Activated B cell treated with CpG ODN at 0.5 μM for 24 hours (primary cell): Measurements from ENCODE around the gene RYR2. TPM values are rescaled to one million over a fixed set of nuclear protein-coding genes. Genes with fewer than 3 reads are reported as not detected.
"Not testable (repeated sequence)": the region's sequence is repeated elsewhere in the genome, so short reads cannot be mapped to it uniquely, and the experiment has no call there.

Source experiments
- ATAC-seq: fragments of 200-7000 bp; cut with Tn5 transposase; one replicate; pipeline ENCODE4 v1.10.0; 2021; ENCODE audit warnings: low read depth, mild to moderate bottlenecking, moderate library complexity
- CTCF ChIA-PET: fragments of 350-600 bp; sonication (Branson Sonifier 250); formaldehyde crosslinking; loops from one replicate; lab custom pipeline; 2021; ENCODE audit warnings: antibody characterized with exemption; lab: Charles Lee
- POLR2A ChIA-PET: fragments of 350-600 bp; sonication (Branson Sonifier 250); formaldehyde crosslinking; loops from one replicate; lab custom pipeline; 2021; ENCODE audit warnings: antibody characterized with exemption; lab: Charles Lee
- DNase-seq: peaks from one replicate; pipeline ENCODE4 v3.0.0; 2022
- H3K27ac Mint-ChIP-seq: one replicate; pipeline ENCODE4 v1.8.0; 2020; ENCODE audit warnings: mixed read lengths
- H3K27me3 Mint-ChIP-seq: one replicate; pipeline ENCODE4 v1.8.0; 2021; ENCODE audit warnings: mixed read lengths
- H3K36me3 Mint-ChIP-seq: one replicate; pipeline ENCODE4 v1.8.0; 2021; ENCODE audit warnings: low read depth, mixed read lengths
- H3K4me1 Mint-ChIP-seq: one replicate; pipeline ENCODE4 v1.8.0; 2021; ENCODE audit warnings: mixed read lengths
- H3K4me3 Mint-ChIP-seq: one replicate; pipeline ENCODE4 v1.8.0; 2020; ENCODE audit warnings: mild to moderate bottlenecking, mixed read lengths
- H3K9me3 Mint-ChIP-seq: one replicate; pipeline ENCODE4 v1.8.0; 2020; ENCODE audit warnings: mixed read lengths
- CTCF ChIP-seq: fragments of 200-600 bp; IDR thresholded peaks from one replicate; pipeline ENCODE4 v1.8.0; 2022; ENCODE audit warnings: antibody characterized with exemption, mild to moderate bottlenecking
- intact Hi-C: fragments of 100-400 bp; cut with micrococcal nuclease; formaldehyde crosslinking; loops from one replicate; pipeline ENCODE4 v1.15.1; 2024
- total RNA-seq: library from RNA; stranded (reverse); gene quantifications from 2 replicates; pipeline ENCODE4 v1.2.3, GENCODE V29; 2022

RYR2 gene
- total RNA-seq, 1 donor from 2014 or later, result not detected

GRCh38 chr1:237355022-237355421 is 313.0 kb downstream of the RYR2 start:
- no peak overlapping the region for H3K27ac Mint-ChIP-seq
- ChIA-PET CTCF (no interaction called here), POLR2A (no interaction called here)
- H3K27me3 Mint-ChIP-seq, result no peaks in the 10 kb centered on the region
- TF ChIP-seq CTCF, result no peak
- no peaks in the 10 kb centered on the region for H3K9me3 Mint-ChIP-seq
- H3K4me1 Mint-ChIP-seq, result no peaks in the 10 kb centered on the region
- intact Hi-C loops, result no loop called here
- no peak overlapping the region for H3K4me3 Mint-ChIP-seq
- ATAC-seq, result no peak
- DNase-seq, result no peak
- no peaks in the 10 kb centered on the region for H3K36me3 Mint-ChIP-seq

- H3K9me3 Mint-ChIP-seq, result no peaks in the 10 kb centered on the region
- H3K27ac Mint-ChIP-seq, result no peak overlapping the region
- ChIA-PET POLR2A (no interaction called here), CTCF (no interaction called here)
- no peaks in the 10 kb centered on the region for H3K27me3 Mint-ChIP-seq
- ATAC-seq (no peak), DNase-seq (no peak)
- no peaks in the 10 kb centered on the region for H3K36me3 Mint-ChIP-seq
- intact Hi-C loops, result no loop called here
- TF ChIP-seq CTCF, result no peak
- H3K4me1 Mint-ChIP-seq, result no peaks in the 10 kb centered on the region
- H3K4me3 Mint-ChIP-seq, result no peak overlapping the region
These were observed 316.6 kb downstream of the RYR2 start for GRCh38 chr1:237358555-237358954.

- Mint-ChIP-seq H3K27me3 (no peaks in the 10 kb centered on the region), H3K27ac (no peak overlapping the region), H3K9me3 (no peaks in the 10 kb centered on the region), H3K4me3 (no peak overlapping the region), H3K4me1 (no peaks in the 10 kb centered on the region), H3K36me3 (no peaks in the 10 kb centered on the region)
- TF ChIP-seq CTCF, result no peak
- POLR2A ChIA-PET, result no interaction called here
- intact Hi-C loops, result no loop called here
- DNase-seq (no peak), ATAC-seq (no peak)
- CTCF ChIA-PET, result no interaction called here
These were observed 325.8 kb downstream of the RYR2 start for GRCh38 chr1:237367758-237368157.

- H3K4me3 Mint-ChIP-seq, H3K27me3 Mint-ChIP-seq, DNase-seq, H3K4me1 Mint-ChIP-seq, POLR2A ChIA-PET, CTCF ChIA-PET, H3K27ac Mint-ChIP-seq, H3K36me3 Mint-ChIP-seq, H3K9me3 Mint-ChIP-seq, intact Hi-C loops, ATAC-seq: not testable (repeated sequence)
These were observed 329.5 kb downstream of the RYR2 start for GRCh38 chr1:237371477-237371876.

- no peak for ATAC-seq
- Mint-ChIP-seq H3K4me3 (no peak overlapping the region), H3K4me1 (no peaks in the 10 kb centered on the region), H3K9me3 (peaks cover 2% of the 10 kb centered on the region), H3K36me3 (no peaks in the 10 kb centered on the region), H3K27me3 (no peaks in the 10 kb centered on the region), H3K27ac (no peak overlapping the region)
- no peak for DNase-seq
- intact Hi-C loops, result no loop called here
- no peak for TF ChIP-seq CTCF
- ChIA-PET POLR2A (no interaction called here), CTCF (no interaction called here)
These were observed 341.8 kb downstream of the RYR2 start for GRCh38 chr1:237383791-237384190.

- DNase-seq (no peak), ATAC-seq (no peak)
- ChIA-PET CTCF (no interaction called here), POLR2A (no interaction called here)
- Mint-ChIP-seq H3K36me3 (no peaks in the 10 kb centered on the region), H3K4me1 (no peaks in the 10 kb centered on the region), H3K9me3 (peaks cover 2% of the 10 kb centered on the region), H3K27me3 (no peaks in the 10 kb centered on the region), H3K27ac (no peak overlapping the region), H3K4me3 (no peak overlapping the region)
- intact Hi-C loops, result no loop called here
- TF ChIP-seq CTCF, result no peak
These were observed 342.2 kb downstream of the RYR2 start for GRCh38 chr1:237384213-237384612.
